ENCODE results near the gene RTP4. TPM values are rescaled to one million over a fixed set of nuclear protein-coding genes. Genes with fewer than 3 reads are reported as not detected.
A peak's percentile ranks its signal among the peaks of the same experiment; 100 is the strongest.

Gene RTP4, protein sequence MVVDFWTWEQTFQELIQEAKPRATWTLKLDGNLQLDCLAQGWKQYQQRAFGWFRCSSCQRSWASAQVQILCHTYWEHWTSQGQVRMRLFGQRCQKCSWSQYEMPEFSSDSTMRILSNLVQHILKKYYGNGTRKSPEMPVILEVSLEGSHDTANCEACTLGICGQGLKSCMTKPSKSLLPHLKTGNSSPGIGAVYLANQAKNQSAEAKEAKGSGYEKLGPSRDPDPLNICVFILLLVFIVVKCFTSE
- 1 to 10 TPM; 2.4 to 3.9 TPM for total RNA-seq
- 1 to 10 TPM; 4.8 to 6.4 TPM for polyA plus RNA-seq
- long read RNA-seq, donor 1: 0 reads
- long read RNA-seq, donor 2: 0 reads
- long read RNA-seq, donor 3, partial matches to known transcripts: 0 of 1 reads
- long read RNA-seq, donor 3, other reads (novel, unspliced or antisense): 0 of 1 reads
- long read RNA-seq, donor 4: 0 reads
- long read RNA-seq, donor 5: 0 reads

DNA sequence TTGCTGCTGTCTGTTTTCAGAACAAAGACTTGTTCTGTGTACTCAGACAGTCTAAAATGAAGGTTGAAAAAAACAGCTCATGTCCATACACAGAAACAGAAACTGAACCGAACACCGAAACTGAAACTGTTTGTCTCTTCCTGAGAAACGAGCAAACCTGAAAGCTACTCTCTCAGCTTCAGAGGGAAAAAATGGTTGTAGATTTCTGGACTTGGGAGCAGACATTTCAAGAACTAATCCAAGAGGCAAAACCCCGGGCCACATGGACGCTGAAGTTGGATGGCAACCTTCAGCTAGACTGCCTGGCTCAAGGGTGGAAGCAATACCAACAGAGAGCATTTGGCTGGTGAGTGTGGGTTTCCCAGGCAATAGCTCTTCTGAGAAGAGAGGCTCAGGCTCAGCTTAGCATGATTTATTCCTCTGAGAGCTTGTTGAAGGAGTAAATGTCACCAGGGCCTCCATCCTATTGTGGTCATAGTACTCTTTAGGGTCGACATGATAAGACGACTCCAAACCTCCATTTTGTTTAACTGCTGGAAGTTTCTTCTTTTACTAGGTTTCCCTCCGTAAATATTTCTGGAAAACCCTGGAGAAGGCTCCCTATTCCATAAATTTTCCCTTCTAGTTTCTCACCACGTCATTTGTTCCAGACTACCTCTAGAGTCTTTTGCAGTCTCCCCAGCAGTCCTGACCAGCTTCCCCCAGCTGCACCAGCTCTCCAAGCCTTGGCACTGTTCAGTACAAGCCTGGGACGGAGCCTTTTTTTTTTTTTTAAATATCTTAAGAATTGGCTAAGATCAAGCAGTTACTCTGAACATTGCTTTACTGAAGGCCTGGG, at the start of gene RTP4:
RTP4 (plus strand) TSS at position 135 of the 838 bp plus-strand sequence; CDS start at position 192, 57 bp downstream.
- Histone ChIP-seq H3K36me3 (ENCODE audit: control insufficient read depth in 4 of 4, insufficient read depth in 4 of 4, low read length in 4 of 4) (peaks cover 0 to 2% (median 1%) of the 10 kb centered on the region in 4 donors), H3K4me1 (ENCODE audit: control insufficient read depth in 5 of 5, insufficient read depth in 5 of 5, low read length in 5 of 5) (peaks cover 0 to 6% (median 0%) of the 10 kb centered on the region in 5 donors), H3K27me3 (ENCODE audit: control insufficient read depth in 3 of 3, insufficient read depth in 3 of 3, low read length in 2 of 3) (no peaks in the 10 kb centered on the region), H3K9ac (ENCODE audit: insufficient read depth in 1 of 2, low read length in 2 of 2) (no peak within 1 kb of the TSS), H3K4me3 (peak within 1 kb of the TSS; percentile 39), H3K9me3 (ENCODE audit: control insufficient read depth in 4 of 4, insufficient read depth in 3 of 4, low read length in 3 of 4) (no peaks in the 10 kb centered on the region), H3K27ac (ENCODE audit: low read depth in 1 of 2, low read length in 1 of 2) (peak within 1 kb of the TSS; percentile 84 to 97)
- peak in 2 of 3 donors; percentile 23 to 48 for DNase-seq
- peak; percentile 67 for ATAC-seq (ENCODE audit: insufficient read depth, low FRiP score)
- 12 to 13% methylated on average over 10 of the region's 10 CpGs for WGBS, 2 donors
- TF ChIP-seq, protein P1, sequence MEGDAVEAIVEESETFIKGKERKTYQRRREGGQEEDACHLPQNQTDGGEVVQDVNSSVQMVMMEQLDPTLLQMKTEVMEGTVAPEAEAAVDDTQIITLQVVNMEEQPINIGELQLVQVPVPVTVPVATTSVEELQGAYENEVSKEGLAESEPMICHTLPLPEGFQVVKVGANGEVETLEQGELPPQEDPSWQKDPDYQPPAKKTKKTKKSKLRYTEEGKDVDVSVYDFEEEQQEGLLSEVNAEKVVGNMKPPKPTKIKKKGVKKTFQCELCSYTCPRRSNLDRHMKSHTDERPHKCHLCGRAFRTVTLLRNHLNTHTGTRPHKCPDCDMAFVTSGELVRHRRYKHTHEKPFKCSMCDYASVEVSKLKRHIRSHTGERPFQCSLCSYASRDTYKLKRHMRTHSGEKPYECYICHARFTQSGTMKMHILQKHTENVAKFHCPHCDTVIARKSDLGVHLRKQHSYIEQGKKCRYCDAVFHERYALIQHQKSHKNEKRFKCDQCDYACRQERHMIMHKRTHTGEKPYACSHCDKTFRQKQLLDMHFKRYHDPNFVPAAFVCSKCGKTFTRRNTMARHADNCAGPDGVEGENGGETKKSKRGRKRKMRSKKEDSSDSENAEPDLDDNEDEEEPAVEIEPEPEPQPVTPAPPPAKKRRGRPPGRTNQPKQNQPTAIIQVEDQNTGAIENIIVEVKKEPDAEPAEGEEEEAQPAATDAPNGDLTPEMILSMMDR (IDR thresholded peaks at IDR 0.05; ENCODE audit: control extremely low read depth, extremely low read depth): no peak

DNA sequence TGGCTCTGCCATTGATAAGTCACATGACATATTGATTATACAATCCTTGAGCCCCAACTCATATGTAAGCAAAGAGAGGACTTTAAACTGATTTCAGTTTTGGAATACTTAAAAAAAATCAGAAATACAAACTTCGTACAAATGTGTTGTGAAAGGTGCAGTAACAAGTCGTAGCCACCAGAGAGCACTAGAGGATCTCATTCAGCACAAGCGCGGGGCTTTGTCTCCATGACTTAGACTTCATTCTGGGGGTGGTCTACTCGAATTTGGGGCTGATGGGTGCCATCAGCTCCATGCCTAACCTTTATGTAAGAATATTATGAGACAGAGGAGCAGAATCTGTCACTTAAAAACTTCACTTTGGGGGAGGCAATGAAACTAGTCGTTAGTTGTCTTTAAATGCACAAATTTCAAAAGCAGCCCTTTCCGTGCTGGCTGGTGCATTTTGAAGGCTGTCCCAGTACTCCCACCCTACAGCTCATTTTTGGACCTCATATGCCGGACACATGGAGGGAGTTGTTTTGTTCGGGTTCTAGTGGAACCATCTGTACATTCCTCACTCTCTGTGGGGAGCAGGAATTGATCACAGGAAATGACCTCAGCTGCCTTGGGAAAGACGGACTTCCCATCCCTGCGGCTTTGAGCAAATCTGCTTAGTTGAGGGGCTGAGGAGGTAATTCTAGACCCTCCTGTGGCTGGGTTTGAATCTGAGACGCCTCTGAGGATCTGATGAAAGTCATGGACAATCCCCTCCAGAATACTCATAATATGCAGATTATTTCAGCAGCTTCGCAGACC, 49.2 kb upstream of the RTP4 start:
- peak; percentile 35 to 69 (median 64) for DNase-seq

DNA sequence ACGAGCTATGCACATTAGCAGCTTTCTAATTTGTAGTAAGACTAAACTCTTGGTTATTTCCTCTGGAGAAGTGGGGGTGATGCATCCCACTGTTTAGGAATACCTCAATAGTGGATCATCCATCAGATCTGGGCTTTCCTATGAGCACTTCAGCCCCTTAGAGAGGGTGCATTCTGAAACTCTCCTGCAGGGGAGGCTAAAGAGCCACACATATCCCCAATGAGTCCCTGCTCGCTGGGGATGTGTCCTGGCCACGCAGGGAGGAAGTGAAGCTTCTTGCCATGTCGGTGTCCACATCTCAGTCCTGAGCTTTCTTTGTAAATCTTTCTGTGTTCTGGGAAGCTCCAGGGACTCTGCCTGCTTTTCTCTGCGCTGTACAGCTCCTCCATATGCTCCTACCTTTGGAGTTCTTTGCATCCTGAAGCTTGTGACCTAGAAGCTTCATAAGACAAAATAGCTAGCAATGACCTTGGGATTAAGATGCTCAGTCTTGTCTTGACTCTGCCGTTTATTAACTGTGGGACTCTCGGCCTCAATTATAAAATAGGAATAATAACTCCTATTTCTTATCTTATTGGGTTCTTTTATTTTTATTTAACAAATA, 48.4 kb upstream of the RTP4 start:
- Histone ChIP-seq H3K9ac (ENCODE audit: insufficient read depth in 1 of 2, low read length in 2 of 2) (no peak overlapping the region), H3K9me3 (ENCODE audit: control insufficient read depth in 4 of 4, insufficient read depth in 3 of 4, low read length in 3 of 4) (no peaks in the 10 kb centered on the region), H3K27ac (ENCODE audit: low read depth in 1 of 2, low read length in 1 of 2) (no peak overlapping the region), H3K4me1 (ENCODE audit: control insufficient read depth in 5 of 5, insufficient read depth in 5 of 5, low read length in 5 of 5) (peaks cover 0 to 3% (median 0%) of the 10 kb centered on the region in 5 donors), H3K27me3 (ENCODE audit: control insufficient read depth in 3 of 3, insufficient read depth in 3 of 3, low read length in 2 of 3) (peaks cover 0 to 7% (median 2%) of the 10 kb centered on the region in 3 donors), H3K36me3 (ENCODE audit: control insufficient read depth in 4 of 4, insufficient read depth in 4 of 4, low read length in 4 of 4) (no peaks in the 10 kb centered on the region), H3K4me3 (no peak overlapping the region)
- TF ChIP-seq, protein P1 (IDR thresholded peaks at IDR 0.05; ENCODE audit: control extremely low read depth, extremely low read depth): peak; percentile 69
- ATAC-seq (ENCODE audit: insufficient read depth, low FRiP score) (peak; percentile 85), DNase-seq (peak; percentile 19 to 32 (median 23))
- WGBS, 2 donors: 30 to 32% methylated on average over 7 of the region's 7 CpGs

More for the DNA sequence above, 49.2 kb upstream of the RTP4 start:
- Histone ChIP-seq H3K4me1 (ENCODE audit: control insufficient read depth in 5 of 5, insufficient read depth in 5 of 5, low read length in 5 of 5) (peaks cover 0 to 3% (median 0%) of the 10 kb centered on the region in 5 donors), H3K27ac (ENCODE audit: low read depth in 1 of 2, low read length in 1 of 2) (no peak overlapping the region), H3K27me3 (ENCODE audit: control insufficient read depth in 3 of 3, insufficient read depth in 3 of 3, low read length in 2 of 3) (peaks cover 0 to 10% (median 2%) of the 10 kb centered on the region in 3 donors), H3K36me3 (ENCODE audit: control insufficient read depth in 4 of 4, insufficient read depth in 4 of 4, low read length in 4 of 4) (no peaks in the 10 kb centered on the region), H3K9me3 (ENCODE audit: control insufficient read depth in 4 of 4, insufficient read depth in 3 of 4, low read length in 3 of 4) (no peaks in the 10 kb centered on the region), H3K4me3 (no peak overlapping the region), H3K9ac (ENCODE audit: insufficient read depth in 1 of 2, low read length in 2 of 2) (no peak overlapping the region)
- TF ChIP-seq, protein P1 (IDR thresholded peaks at IDR 0.05; ENCODE audit: control extremely low read depth, extremely low read depth): peak; percentile 87
- 11 to 14% methylated on average over 13 of the region's 13 CpGs for whole genome bisulfite sequencing, 2 donors
- no peak for ATAC-seq (ENCODE audit: insufficient read depth, low FRiP score)
